Left ventricle myocardium inferior (tissue), 1 donor: ENCODE results near the gene TNXB. TPM values are rescaled to one million over a fixed set of nuclear protein-coding genes. Genes with fewer than 3 reads are reported as not detected.
A peak's percentile ranks its signal among the peaks of the same experiment; 100 is the strongest.
"Not testable (repeated sequence)": the region's sequence is repeated elsewhere in the genome, so short reads cannot be mapped to it uniquely, and the experiment has no call there.

Experiments used
- DNase-seq: peaks from one replicate; pipeline ENCODE4 v3.0.0-alpha.2; 2020
- H3K27ac ChIP-seq: fragments of 200-600 bp; replicated peaks from 2 replicates; pipeline ENCODE4 v1.8.0; 2021
- H3K27me3 ChIP-seq: fragments of 200-600 bp; 2 replicates; pipeline ENCODE4 v1.8.0; 2021; ENCODE audit warnings: low read depth
- H3K36me3 ChIP-seq: fragments of 200-600 bp; 2 replicates; pipeline ENCODE4 v1.8.0; 2021
- H3K4me1 ChIP-seq: fragments of 200-600 bp; 2 replicates; pipeline ENCODE4 v1.8.0; 2021
- H3K4me3 ChIP-seq: fragments of 200-600 bp; 2 replicates; pipeline ENCODE4 v1.8.0; 2021; ENCODE audit warnings: mild to moderate bottlenecking, moderate library complexity
- H3K9me3 ChIP-seq: fragments of 200-600 bp; replicated peaks from 2 replicates; pipeline ENCODE4 v1.8.0; 2021
- intact Hi-C: fragments of 100-400 bp; cut with micrococcal nuclease; formaldehyde crosslinking; loops from one replicate; pipeline ENCODE4 v1.11.0; 2022
- total RNA-seq: library from RNA; stranded (reverse); fragmentation: NEBNext Ultra II Directional; extraction: Animal tissue kit (Norgen Biotek cat#: 25700); gene quantifications from one replicate; pipeline ENCODE4 v1.2.1, GENCODE V29; 2021
- donor health status: DM: no; HTN: yes; CAD: no; lungs with severe emphysema.

TNXB gene
- total RNA-seq, 1 donor from 2014 or later, result 73.0 TPM

DNA sequence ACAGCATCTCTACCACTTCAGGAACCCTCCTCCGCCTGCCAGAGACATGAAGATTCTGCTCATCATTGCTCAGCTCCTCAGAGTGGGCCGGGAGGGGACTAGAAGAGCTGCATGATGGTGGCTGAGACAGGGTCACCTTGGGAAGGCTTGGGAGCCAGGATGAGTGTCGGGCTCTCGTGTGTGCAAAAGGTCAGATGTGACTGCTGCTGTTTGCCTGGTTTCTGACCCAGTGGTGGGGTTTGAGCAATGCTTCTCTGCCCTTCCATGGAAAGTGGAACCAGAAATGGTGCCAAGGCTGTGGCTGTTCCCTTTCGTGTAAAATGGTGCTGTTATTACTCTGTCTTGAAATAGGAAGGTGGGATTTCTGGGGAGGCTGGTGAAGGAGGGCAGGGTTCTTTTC, 95.4 kb downstream of the TNXB start:
- H3K27me3 ChIP-seq, H3K4me1 ChIP-seq, intact Hi-C loops, DNase-seq, H3K36me3 ChIP-seq, H3K9me3 ChIP-seq, H3K4me3 ChIP-seq, H3K27ac ChIP-seq: not testable (repeated sequence)

DNA sequence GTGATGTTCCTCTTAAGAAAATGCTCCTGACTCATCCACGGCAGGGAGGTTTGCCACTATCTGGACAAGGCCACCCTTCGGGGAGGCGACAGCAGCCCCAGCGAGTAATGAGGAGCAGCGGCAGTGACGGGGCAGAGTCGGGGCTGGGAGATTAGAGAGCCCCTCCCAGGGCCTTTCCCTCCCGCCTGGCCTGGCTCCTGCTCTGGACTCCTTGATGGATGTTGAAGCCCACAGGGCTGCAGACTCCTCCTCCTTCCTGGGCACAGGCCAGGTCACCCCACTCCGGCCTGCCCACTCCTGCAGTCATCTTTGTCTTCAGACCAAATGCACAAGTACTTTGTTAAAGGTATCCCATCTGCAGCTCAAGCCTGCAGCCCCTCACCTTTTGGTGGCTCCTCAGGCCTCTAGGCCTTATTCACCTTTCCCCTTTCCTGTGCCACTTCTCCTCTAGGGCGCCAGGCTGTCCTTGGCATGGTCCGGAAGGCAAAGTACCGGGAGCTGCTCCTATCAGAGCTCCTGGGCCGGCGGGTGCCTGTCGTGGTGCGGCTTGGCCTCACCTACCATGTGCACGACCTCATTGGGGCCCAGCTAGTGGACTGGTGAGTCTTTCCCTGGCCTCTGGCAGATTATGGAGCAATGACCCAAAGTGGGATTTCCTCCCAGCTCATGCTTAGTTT, 96.1 kb downstream of the TNXB start:
- intact Hi-C loops, result not testable (repeated sequence)

DNA sequence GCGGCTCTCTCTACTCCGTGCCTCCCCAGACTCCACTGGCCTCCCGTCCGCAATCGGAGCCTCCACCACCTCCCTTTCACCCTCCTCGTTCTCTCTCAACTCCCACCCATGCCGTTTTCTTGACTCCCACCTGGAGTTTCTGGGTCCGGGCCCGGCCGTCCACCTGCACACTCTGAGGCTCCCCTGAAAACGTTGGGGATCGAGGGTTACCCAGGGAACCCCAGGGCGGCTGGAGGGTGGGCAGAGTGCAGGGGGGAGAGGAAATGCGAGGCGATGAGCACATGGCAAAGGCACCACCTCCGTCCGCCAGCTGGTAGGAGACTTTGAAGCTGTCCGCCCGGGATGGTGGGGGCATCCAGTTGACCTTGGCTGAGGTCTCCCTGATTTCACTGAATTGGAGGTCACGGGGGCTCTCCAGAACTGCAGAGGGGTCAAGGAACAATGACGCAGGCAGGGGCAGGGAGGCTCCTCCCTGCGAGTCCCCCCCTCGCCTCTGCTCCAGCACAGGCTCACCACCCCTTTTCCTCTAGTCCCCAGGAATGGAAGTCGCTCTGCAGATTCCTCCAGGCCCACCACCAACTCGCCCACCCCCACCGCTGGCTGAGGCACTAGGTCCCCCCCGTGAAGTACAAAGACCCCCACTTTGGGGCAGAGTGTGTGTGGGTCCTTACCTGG, 98.1 kb downstream of the TNXB start:
- intact Hi-C loops, DNase-seq, H3K27me3 ChIP-seq, H3K4me1 ChIP-seq, H3K4me3 ChIP-seq, H3K36me3 ChIP-seq, H3K27ac ChIP-seq, H3K9me3 ChIP-seq: not testable (repeated sequence)

More for the DNA sequence above, 96.1 kb downstream of the TNXB start:
- not testable (repeated sequence) for H3K4me3 ChIP-seq, H3K27ac ChIP-seq, H3K4me1 ChIP-seq, H3K36me3 ChIP-seq, H3K27me3 ChIP-seq, H3K9me3 ChIP-seq
- peak; percentile 12 for DNase-seq

DNA sequence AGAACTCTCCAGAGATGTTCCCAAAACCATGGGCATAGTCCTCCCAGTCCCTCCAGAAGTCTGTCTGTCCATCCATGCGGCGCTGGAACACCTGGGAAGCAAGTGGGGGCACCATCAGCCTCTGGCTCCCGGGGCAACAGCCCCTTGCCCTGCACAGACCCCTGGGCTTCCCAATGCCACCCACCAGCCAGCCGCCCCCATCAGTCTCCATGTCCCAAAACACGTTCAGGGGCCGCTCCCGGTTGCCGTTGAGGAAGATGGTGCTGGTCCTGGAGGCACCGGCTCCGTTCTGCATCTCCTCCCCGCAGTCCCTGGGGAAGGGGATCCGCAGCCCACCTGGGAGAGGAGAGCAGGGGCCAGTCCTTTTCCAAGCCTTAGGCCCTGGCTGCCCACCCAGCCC, 99.6 kb downstream of the TNXB start:
- H3K9me3 ChIP-seq, H3K4me3 ChIP-seq, H3K27ac ChIP-seq, intact Hi-C loops, H3K4me1 ChIP-seq, H3K36me3 ChIP-seq, H3K27me3 ChIP-seq: not testable (repeated sequence)
- DNase-seq, result peak; percentile 2

DNA sequence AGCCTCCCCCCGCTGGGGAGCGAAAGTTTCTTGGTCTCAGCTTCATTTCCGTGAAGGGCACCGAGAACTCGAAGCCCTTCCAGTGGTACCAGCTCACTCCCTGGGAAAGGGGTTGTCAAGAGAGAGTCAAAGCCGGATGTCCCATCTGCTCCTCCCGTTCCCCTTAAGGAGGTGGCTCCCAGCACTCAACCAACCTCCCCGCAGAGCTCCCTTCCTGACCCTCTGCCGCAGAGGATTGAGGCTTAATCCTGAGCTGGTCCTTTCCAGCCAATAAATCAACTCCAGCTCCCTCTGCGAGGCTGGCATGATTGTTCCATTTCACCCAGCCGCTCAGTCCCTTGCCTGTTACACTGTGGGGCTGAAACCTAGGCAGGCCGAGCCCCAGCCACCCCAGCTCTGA, 100.5 kb downstream of the TNXB start:
- H3K9me3 ChIP-seq, H3K27me3 ChIP-seq, H3K4me3 ChIP-seq, H3K4me1 ChIP-seq, H3K27ac ChIP-seq, intact Hi-C loops, H3K36me3 ChIP-seq: not testable (repeated sequence)
- DNase-seq, result peak; percentile 4

DNA sequence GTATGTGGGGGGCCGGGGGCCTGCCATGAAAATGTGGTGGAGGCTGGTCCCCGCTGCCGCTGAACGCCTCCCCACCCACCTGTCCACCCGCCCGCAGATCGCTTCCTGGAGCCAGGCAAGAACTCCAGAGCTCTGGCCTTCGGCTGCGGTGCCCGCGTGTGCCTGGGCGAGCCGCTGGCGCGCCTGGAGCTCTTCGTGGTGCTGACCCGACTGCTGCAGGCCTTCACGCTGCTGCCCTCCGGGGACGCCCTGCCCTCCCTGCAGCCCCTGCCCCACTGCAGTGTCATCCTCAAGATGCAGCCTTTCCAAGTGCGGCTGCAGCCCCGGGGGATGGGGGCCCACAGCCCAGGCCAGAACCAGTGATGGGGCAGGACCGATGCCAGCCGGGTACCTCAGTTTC, 101.1 kb downstream of the TNXB start:
- H3K4me1 ChIP-seq, intact Hi-C loops, H3K4me3 ChIP-seq, H3K9me3 ChIP-seq, H3K36me3 ChIP-seq, H3K27me3 ChIP-seq, H3K27ac ChIP-seq: not testable (repeated sequence)
- DNase-seq, result peak; percentile 5

DNA sequence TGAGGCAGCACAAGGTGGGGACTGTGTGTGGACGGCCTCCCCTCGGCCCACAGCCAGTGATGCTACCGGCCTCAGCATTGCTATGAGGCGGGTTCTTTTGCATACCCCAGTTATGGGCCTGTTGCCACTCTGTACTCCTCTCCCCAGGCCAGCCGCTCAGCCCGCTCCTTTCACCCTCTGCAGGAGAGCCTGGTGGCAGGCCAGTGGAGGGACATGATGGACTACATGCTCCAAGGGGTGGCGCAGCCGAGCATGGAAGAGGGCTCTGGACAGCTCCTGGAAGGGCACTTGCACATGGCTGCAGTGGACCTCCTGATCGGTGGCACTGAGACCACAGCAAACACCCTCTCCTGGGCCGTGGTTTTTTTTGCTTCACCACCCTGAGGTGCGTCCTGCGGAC, 102.1 kb downstream of the TNXB start:
- H3K9me3 ChIP-seq, H3K4me3 ChIP-seq, H3K27me3 ChIP-seq, H3K36me3 ChIP-seq, DNase-seq, H3K27ac ChIP-seq, intact Hi-C loops, H3K4me1 ChIP-seq: not testable (repeated sequence)

DNA sequence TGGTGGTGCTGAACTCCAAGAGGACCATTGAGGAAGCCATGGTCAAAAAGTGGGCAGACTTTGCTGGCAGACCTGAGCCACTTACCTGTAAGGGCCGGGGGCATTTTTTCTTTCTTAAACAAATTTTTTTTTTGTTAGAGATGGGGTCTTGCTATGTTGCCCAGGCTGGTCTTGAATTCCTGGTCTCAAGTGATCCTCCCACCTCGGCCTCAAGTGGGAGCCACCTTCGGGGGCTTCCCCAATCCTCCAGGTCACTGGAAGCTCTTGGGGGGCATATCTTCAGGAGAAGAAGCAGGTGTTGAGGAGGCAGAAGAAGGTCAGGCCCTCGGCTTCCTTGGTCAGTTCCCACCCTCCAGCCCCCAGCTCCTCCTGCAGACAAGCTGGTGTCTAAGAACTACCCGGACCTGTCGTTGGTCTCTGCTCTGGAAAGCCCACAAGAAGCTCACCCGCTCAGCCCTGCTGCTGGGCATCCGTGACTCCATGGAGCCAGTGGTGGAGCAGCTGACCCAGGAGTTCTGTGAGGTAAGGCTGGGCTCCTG, 103.1 kb downstream of the TNXB start:
- H3K27me3 ChIP-seq, H3K27ac ChIP-seq, H3K4me1 ChIP-seq, intact Hi-C loops, H3K9me3 ChIP-seq, H3K4me3 ChIP-seq, H3K36me3 ChIP-seq: not testable (repeated sequence)
- DNase-seq, result peak; percentile 2

DNA sequence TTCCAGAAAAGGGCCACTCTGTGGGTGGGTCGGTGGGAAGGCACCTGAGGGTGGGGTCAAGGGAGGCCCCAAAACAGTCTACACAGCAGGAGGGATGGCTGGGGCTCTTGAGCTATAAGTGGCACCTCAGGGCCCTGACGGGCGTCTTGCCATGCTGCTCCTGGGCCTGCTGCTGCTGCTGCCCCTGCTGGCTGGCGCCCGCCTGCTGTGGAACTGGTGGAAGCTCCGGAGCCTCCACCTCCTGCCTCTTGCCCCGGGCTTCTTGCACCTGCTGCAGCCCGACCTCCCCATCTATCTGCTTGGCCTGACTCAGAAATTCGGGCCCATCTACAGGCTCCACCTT, 103.6 kb downstream of the TNXB start:
- H3K27ac ChIP-seq, H3K27me3 ChIP-seq, intact Hi-C loops, H3K4me1 ChIP-seq, H3K9me3 ChIP-seq, H3K4me3 ChIP-seq, H3K36me3 ChIP-seq: not testable (repeated sequence)
- DNase-seq, result peak; percentile 12

DNA sequence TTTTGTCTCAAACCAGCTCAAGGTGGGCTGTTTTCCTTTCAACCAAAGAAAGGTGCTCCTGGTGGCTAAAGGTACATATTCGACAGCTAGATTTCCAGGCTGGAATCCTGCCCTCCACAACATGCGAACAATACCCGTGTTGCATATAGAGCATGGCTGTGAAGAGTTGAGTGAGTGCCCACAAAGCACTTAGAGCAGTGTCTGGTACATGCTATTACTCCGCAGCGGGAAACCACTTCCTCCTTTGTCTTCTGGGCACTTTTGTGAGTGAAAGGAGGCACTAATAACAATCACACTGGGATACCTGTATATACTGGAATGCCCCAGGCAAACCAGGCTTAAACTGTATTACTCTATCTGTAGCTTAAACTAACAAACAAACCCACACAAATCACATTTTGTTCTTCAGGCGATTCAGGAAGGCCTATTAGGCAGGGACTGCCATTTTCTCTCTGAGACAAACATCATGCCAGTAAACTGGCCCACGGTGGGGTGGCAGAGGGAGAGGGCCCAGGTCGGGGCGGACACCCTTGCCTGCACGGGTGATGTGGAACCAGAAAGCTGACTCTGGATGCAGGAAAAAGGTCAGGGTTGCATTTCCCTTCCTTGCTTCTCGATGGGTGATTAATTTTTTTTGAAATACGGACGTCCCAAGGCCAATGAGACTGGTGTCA, 104.1 kb downstream of the TNXB start:
- H3K27me3 ChIP-seq, H3K4me3 ChIP-seq, H3K36me3 ChIP-seq, H3K4me1 ChIP-seq, H3K9me3 ChIP-seq, intact Hi-C loops, DNase-seq, H3K27ac ChIP-seq: not testable (repeated sequence)

DNA sequence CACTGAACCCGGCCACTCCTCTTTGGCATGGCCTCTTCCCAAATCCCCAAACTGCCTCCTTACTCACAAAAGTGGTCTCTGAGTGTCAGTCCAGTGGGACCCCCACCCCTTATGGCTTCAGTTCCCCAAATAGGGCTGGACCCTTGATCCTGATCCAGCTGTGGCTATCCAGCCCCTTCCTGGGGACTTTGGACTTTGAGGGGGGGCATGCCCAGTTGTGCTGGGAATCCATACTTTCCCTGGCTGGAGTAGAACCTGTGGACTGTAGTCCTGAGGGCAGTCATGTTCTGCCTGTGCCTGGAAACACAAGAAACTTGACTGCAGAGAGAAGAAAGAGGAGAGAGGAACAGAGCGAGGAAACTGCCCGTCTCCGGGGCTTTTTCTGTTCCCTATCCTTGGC, 104.7 kb downstream of the TNXB start:
- not testable (repeated sequence) for DNase-seq

DNA sequence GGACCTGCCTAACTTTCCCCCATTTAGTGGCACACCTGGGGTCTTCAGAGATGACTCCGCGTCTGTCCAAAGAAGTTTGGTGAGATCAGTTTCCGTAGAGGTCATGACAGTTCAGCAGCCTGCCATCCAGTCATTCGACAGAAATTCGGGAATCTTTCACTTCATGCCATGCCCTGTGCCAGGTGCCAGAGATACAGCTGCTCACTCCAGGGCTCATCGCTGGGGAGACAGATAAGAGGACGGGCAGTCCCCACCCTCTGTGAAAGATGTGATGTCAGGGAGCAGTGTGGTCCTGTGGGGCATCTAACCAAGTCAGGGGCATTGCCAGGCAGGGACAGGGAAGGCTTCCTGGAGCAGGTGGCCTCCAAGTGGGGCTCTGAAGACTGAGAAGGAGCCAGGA, 105.8 kb downstream of the TNXB start:
- H3K9me3 ChIP-seq, H3K4me1 ChIP-seq, intact Hi-C loops, H3K4me3 ChIP-seq, H3K27ac ChIP-seq, H3K27me3 ChIP-seq, DNase-seq, H3K36me3 ChIP-seq: not testable (repeated sequence)

More for the DNA sequence above, 104.7 kb downstream of the TNXB start:
- H3K27ac ChIP-seq, H3K27me3 ChIP-seq, H3K9me3 ChIP-seq, H3K4me3 ChIP-seq, H3K36me3 ChIP-seq, H3K4me1 ChIP-seq, intact Hi-C loops: not testable (repeated sequence)

DNA sequence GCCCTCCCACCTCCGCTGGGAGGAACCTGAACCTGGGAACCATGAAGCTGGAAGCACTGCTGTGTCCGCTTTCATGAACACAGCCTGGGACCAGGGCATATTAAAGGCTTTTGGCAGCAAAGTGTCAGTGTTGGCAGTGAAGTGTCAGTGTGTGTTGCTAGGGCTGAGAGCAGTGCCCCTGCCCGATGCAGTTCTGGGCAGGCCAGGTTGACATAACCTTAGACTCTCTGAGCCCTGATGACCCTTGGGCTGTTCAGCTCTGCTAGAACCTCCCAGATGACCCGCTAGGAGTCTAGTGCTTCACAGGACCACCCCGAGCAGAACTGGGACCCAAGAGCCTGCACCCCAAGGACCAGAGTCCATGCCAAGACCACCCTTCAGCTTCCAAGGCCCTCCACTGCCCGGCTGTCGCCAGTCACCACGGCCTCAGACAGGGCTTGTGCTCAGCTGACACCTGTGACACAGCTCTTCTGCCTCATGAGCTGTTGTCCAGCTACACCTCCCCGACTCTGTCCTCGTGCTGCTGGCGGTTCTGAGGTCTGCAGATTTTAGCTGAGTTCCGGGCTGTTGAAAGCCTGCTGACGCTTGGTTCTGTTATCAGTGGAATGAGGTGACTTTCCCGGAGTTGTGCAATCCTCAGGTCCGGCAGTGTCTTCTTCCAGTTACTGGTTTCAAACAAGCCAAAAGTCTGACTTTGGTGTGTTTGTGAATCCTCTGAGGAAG, 106.4 kb downstream of the TNXB start:
- H3K27ac ChIP-seq, H3K36me3 ChIP-seq, H3K4me3 ChIP-seq, DNase-seq, H3K4me1 ChIP-seq, intact Hi-C loops, H3K9me3 ChIP-seq, H3K27me3 ChIP-seq: not testable (repeated sequence)
